GM03348 (cell line): Measurements from ENCODE around the gene DOK5.

ENCODE experiments used
- DNase-seq: peaks from one replicate; pipeline ENCODE4 v3.0.0; 2012; ENCODE audit warnings: low spot score

The DOK5 gene

GRCh38 chr20:54559890-54560289, 84.5 kb downstream of the DOK5 start:
- no peak for DNase-seq

DNA sequence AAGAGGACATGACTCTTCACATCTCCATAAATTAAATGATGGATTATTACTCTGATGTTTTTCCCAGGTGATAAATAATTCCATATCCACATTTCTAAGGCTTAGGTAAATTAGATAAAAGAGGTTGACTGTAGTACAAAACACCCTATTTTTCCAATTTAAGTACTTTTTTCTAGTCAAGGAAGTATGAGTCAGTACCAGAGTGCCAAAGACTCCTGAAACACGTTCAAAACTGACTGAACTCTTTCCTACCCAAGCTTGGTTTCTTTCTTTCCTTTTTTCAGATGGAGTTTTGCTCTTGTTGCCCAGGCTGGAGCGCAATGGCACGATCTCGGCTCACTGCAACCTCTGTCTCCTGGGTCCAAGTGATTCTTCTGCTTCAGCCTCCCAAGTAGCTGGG, 85.0 kb downstream of the DOK5 start:
- peak; percentile 25 for DNase-seq

DNA sequence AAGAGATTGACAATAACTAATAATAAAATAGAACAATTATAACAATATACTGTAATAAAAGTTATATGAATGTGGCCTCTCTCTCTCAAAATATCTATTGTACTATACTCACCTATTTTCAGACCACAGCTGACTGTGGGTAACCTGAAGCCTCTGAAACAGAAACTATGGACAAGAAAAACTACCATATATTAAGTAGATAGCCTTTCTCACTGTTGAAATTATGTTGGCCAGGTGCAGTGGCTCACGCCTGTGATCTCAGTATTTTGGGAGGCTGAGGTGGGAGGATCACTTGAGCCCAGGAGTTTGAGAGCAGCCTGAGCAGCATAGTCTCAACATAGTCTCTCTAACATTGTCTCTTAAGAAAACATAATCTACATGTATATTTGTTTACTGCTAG, 89.9 kb downstream of the DOK5 start:
- no peak for DNase-seq

DNA sequence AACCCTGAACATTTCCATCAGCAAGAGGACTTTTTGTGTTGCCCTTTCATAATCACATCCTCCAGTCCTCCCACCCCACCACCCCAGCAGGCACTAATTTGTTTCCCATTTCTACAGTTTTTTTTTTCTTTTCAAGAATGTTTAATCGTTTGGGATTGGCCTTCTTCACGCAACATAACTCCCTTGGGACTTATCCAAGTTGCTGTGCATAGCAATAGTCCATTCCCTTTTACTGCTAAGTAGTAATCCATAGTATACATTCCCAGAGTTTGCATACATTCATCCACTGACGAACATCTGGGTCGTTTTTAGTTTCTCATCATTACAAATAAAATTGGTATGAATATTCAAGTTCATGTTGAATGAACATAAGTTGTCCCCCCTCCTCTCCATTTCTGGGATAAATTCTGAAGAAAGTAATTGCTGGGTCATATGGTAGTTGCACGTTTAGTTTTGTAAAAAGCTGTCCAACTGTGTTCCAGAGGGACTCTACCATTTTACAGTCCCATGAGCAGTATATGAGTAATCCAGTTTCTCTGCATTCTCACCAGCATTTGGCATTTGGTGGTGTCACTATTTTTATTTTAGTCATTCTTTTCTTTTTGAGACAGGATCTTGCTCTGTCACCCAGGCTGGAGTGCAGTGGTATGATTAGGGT, 90.8 kb downstream of the DOK5 start:
- DNase-seq: no peak

- DNase-seq: peak; percentile 8
These were observed 95.2 kb downstream of the DOK5 start for GRCh38 chr20:54570561-54570960.

DNA sequence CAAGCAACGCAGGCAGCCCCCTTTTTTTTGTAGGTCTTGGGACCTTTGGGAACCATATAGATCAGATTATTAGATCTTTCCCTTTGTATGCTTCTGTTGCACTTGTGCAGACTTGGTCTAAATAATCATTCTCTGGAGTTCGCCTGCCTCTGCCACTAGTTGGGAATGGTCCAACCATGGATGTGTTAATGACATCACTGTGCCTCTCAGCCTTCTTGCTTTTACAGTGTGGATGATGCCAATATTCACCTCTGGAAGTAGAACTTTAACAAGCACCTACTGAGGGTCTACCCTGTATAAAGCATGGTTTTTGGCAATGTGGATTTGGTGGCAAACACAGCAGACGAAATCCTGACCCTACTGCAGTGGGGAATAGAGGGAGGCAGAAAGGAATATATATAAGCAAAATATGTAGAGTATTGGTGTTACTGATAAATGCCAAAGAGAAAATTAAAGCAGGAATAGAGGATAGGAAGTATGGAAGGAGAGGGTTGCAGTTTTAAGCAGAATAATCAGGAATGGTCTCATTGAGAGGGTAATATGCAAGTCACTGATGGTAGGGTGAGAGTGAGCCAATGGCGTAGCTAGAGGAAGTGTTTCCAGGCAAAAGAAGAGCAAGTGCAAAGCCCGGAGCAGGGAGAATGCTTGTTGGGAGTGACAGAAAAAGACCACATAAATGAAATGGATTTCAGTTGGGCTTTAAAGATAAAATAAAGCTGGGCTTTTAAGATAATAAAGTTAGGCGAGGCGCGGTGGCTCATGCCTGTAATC, 97.5 kb downstream of the DOK5 start:
- DNase-seq: no peak

GRCh38 chr20:54573838-54574237, 98.4 kb downstream of the DOK5 start:
- no peak for DNase-seq

- DNase-seq: no peak
These were observed 101.1 kb downstream of the DOK5 start for GRCh38 chr20:54576518-54576917.

- DNase-seq: no peak
These were observed 102.2 kb downstream of the DOK5 start for GRCh38 chr20:54577637-54578036.

GRCh38 chr20:54585217-54585616, 109.8 kb downstream of the DOK5 start:
- DNase-seq: no peak

GRCh38 chr20:54587408-54587807, 112.0 kb downstream of the DOK5 start:
- no peak for DNase-seq

- no peak for DNase-seq
These were observed 114.1 kb downstream of the DOK5 start for GRCh38 chr20:54589402-54590030.

DNA sequence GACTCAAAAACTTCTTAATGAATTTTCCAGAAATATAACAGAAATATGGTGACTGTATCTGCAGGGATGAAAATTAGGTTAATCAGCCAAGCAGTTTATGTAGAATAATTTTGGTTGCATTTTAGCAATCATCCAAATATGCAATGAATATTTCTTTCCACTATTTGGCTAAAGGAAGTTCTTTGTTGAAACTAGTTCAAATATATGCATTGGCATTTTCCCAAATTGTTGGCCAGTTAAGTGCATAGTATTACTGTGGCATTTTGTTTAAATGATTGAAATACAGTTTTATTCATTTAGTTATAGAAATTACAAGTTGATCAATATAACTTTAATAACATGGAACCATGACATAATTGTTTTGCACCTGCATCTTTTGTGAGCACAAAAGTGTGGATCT, 115.5 kb downstream of the DOK5 start:
- DNase-seq: no peak

- no peak for DNase-seq
These were observed 121.3 kb downstream of the DOK5 start for GRCh38 chr20:54596651-54597050.

- no peak for DNase-seq
These were observed 123.0 kb downstream of the DOK5 start for GRCh38 chr20:54598352-54598751.

DNA sequence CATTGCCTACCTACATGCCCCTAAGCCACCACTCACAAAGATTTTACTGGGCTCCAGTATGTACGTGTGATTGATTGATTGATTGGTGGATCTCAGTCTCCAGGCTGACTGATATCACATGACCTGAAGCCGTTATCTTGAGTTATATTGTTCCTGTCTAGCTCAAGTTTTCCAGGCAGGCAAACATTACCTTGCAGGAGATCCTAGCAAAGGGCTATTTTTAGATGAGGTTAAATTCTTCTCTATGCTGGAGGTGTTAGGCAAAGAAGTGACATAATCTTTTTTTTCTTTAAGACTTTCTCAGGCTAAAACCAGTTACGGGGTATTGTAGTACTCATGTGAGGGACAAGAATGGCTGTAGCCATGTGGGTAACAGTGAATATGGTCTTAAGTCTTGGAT, 125.2 kb downstream of the DOK5 start:
- no peak for DNase-seq

DNA sequence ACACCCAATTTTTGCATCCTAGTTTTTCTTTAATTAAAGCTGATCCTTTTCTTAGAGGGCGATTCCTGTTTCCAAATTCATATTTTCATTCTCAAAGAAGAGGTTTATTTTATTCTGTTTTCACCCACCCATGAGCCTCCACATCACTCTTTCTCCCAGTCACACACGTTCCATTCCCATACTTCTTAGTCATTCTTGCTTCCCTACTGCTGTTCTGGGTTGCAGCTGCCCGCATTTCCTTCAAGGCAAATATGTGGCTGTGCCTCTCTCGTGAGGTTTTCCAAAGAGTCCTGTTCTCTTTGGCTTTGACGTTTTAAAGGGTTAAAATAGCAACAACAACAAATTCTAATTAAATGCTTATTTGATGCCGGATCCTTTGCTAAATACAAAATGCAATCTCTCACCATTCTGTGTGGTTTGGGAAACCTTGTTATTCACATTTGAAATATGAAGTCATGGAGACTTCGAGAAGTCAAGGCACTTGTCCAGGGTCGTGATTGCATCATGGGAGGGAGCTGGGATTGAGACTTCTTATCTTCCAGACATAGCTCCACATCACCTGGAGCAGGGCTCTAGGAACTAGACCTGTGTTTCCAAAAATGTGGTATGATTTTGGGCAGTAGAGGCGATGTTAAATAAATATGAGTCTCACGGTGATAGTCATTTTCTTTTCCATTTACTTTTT, 126.6 kb downstream of the DOK5 start:
- DNase-seq: no peak

DNA sequence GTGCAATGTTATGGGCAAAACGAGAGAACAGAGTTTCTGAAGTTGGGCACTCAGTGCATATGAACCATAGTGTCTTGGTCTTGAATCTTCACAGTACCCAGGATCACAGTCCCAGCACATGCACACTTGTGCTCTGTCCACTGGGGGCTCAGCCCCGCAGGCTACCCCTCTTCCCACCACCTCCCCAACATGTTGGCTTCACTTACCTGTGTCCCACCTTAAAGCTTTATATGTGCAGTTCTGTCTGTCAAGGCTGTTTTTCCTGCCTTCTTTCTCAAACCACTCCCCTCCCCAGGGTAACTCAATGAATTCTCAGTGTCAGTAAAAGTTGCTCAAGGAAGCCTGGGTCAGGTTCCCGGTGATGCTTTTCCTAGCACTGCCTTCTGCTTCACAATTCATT, 129.9 kb downstream of the DOK5 start:
- no peak for DNase-seq

- DNase-seq: no peak
These were observed 131.0 kb downstream of the DOK5 start for GRCh38 chr20:54606380-54606779.

- no peak for DNase-seq
These were observed 132.8 kb downstream of the DOK5 start for GRCh38 chr20:54608039-54608745.

- no peak for DNase-seq
These were observed 133.6 kb downstream of the DOK5 start for GRCh38 chr20:54608943-54609342.
